HEK293 (cell line): ENCODE results near the gene ECE1.

Source experiments
- CTCF ChIA-PET: fragments of 350-600 bp; formaldehyde crosslinking; extraction: SDS; loops from one replicate; lab custom pipeline; 2021; ENCODE audit warnings: antibody characterized with exemption; lab: Yijun Ruan, JAX
- POLR2A ChIA-PET: fragments of 300-600 bp; formaldehyde crosslinking; extraction: SDS; loops from one replicate; lab custom pipeline; 2020; ENCODE audit warnings: antibody characterized with exemption, inconsistent platforms; lab: Yijun Ruan, JAX
- H3K27ac ChIP-seq: fragments of 200-500 bp; sonication (Bioruptor generic); 2 replicates; pipeline ENCODE4 v1.5.1; 2014; ENCODE audit warnings: low read depth, low read length, control low read depth, inconsistent platforms; ENCODE audit errors: extremely low read depth
- H3K36me3 ChIP-seq, 2 experiments: fragments of 200-500 bp in 1 of 2; sonication (Bioruptor generic) in 1 of 2; 1 replicate in 1 of 2; 2 replicates in 1 of 2; pipeline ENCODE4 v1.5.1; 2014 to 2017; ENCODE audit warnings: inconsistent platforms in 2 of 2, low read length in 2 of 2; ENCODE audit not compliant: control insufficient read depth in 2 of 2, insufficient read depth in 1 of 2
- H3K4me1 ChIP-seq: fragments of 200-500 bp; sonication (Bioruptor generic); 2 replicates; pipeline ENCODE4 v1.5.1; 2014; ENCODE audit warnings: mild to moderate bottlenecking, low read length, inconsistent platforms; ENCODE audit not compliant: control insufficient read depth, insufficient read depth
- H3K4me3 ChIP-seq: 2 replicates; pipeline ENCODE4 v1.5.1; 2011; ENCODE audit warnings: low read depth, mild to moderate bottlenecking, control low read depth, low read length, moderate library complexity
- H3K9me3 ChIP-seq: fragments of 200-500 bp; sonication (Bioruptor generic); 2 replicates; pipeline ENCODE4 v1.5.1; 2014; ENCODE audit warnings: low read depth, low read length, inconsistent platforms; ENCODE audit not compliant: control insufficient read depth, insufficient read depth
- BCL11B ChIP-seq: fragments of 450-650 bp; formaldehyde crosslinking; IDR thresholded peaks from 2 replicates; pipeline ENCODE4 v1.5.1; 2016; ENCODE audit warnings: low read depth, missing biosample characterization, missing genetic modification characterization
- EGR2 ChIP-seq: fragments of 450-650 bp; formaldehyde crosslinking; IDR thresholded peaks from 2 replicates; pipeline ENCODE4 v1.5.1; 2016; ENCODE audit warnings: low read depth, missing biosample characterization, missing genetic modification characterization
- FEZF1 ChIP-seq: fragments of 450-650 bp; formaldehyde crosslinking; IDR thresholded peaks from 2 replicates; pipeline ENCODE4 v1.5.1; 2016; ENCODE audit warnings: missing biosample characterization, missing genetic modification characterization
- KLF10 ChIP-seq: fragments of 450-650 bp; IDR thresholded peaks from 2 replicates; pipeline ENCODE4 v1.5.1; 2018; ENCODE audit warnings: missing biosample characterization, mild to moderate bottlenecking, missing genetic modification characterization
- MZF1 ChIP-seq: fragments of 450-650 bp; formaldehyde crosslinking; IDR thresholded peaks from 2 replicates; pipeline ENCODE4 v1.5.1; 2017; ENCODE audit warnings: missing biosample characterization, missing genetic modification characterization, borderline replicate concordance
- OVOL3 ChIP-seq: fragments of 450-650 bp; formaldehyde crosslinking; IDR thresholded peaks from 2 replicates; pipeline ENCODE4 v1.5.1; 2016; ENCODE audit warnings: missing biosample characterization, missing genetic modification characterization
- REST ChIP-seq: fragments of 450-650 bp; formaldehyde crosslinking; IDR thresholded peaks from 2 replicates; pipeline ENCODE4 v1.5.1; 2016; ENCODE audit warnings: missing biosample characterization, missing genetic modification characterization
- SALL2 ChIP-seq: fragments of 450-650 bp; formaldehyde crosslinking; IDR thresholded peaks from 2 replicates; pipeline ENCODE4 v1.5.0; 2017; ENCODE audit warnings: missing biosample characterization, mild to moderate bottlenecking, missing genetic modification characterization, borderline replicate concordance
- YY2 ChIP-seq: fragments of 450-650 bp; formaldehyde crosslinking; IDR thresholded peaks from 2 replicates; pipeline ENCODE4 v1.5.1; 2016; ENCODE audit warnings: missing biosample characterization, missing genetic modification characterization
- ZFP69B ChIP-seq: fragments of 450-650 bp; formaldehyde crosslinking; IDR thresholded peaks from 2 replicates; pipeline ENCODE4 v1.5.1; 2016; ENCODE audit warnings: missing biosample characterization, missing genetic modification characterization
- ZNF138 ChIP-seq: fragments of 450-650 bp; formaldehyde crosslinking; IDR thresholded peaks from 2 replicates; pipeline ENCODE4 v1.5.1; 2016; ENCODE audit warnings: missing biosample characterization, missing genetic modification characterization, borderline replicate concordance
- ZNF169 ChIP-seq: fragments of 450-650 bp; formaldehyde crosslinking; IDR thresholded peaks from 2 replicates; pipeline ENCODE4 v1.5.1; 2016; ENCODE audit warnings: missing biosample characterization, missing genetic modification characterization
- ZNF2 ChIP-seq: fragments of 450-650 bp; formaldehyde crosslinking; IDR thresholded peaks from 2 replicates; pipeline ENCODE4 v1.5.1; 2016; ENCODE audit warnings: missing biosample characterization, missing genetic modification characterization
- ZNF211 ChIP-seq: fragments of 450-650 bp; formaldehyde crosslinking; IDR thresholded peaks from 2 replicates; pipeline ENCODE4 v1.5.1; 2016; ENCODE audit warnings: low read depth, missing biosample characterization, missing genetic modification characterization
- ZNF239 ChIP-seq: fragments of 450-650 bp; formaldehyde crosslinking; IDR thresholded peaks from 2 replicates; pipeline ENCODE4 v1.5.1; 2016; ENCODE audit warnings: missing biosample characterization, missing genetic modification characterization
- ZNF24 ChIP-seq: fragments of 450-650 bp; formaldehyde crosslinking; IDR thresholded peaks from 2 replicates; pipeline ENCODE4 v1.5.1; 2016; ENCODE audit warnings: missing biosample characterization, missing genetic modification characterization
- ZNF302 ChIP-seq: fragments of 450-650 bp; formaldehyde crosslinking; IDR thresholded peaks from 2 replicates; pipeline ENCODE4 v1.5.1; 2016; ENCODE audit warnings: missing biosample characterization, missing genetic modification characterization, low read depth
- ZNF335 ChIP-seq: fragments of 450-650 bp; formaldehyde crosslinking; conservative IDR thresholded peaks from 2 replicates; pipeline ENCODE4 v1.5.1; 2016; ENCODE audit warnings: missing biosample characterization, missing genetic modification characterization
- ZNF391 ChIP-seq: fragments of 450-650 bp; formaldehyde crosslinking; IDR thresholded peaks from 2 replicates; pipeline ENCODE4 v1.5.1; 2016; ENCODE audit warnings: low read depth, missing biosample characterization, missing genetic modification characterization, borderline replicate concordance
- ZNF416 ChIP-seq: fragments of 450-650 bp; formaldehyde crosslinking; IDR thresholded peaks from 2 replicates; pipeline ENCODE4 v1.5.1; 2016; ENCODE audit warnings: missing biosample characterization, missing genetic modification characterization
- ZNF48 ChIP-seq: fragments of 450-650 bp; formaldehyde crosslinking; IDR thresholded peaks from 2 replicates; pipeline ENCODE4 v1.5.1; 2016; ENCODE audit warnings: missing biosample characterization, missing genetic modification characterization
- ZNF501 ChIP-seq: fragments of 450-650 bp; formaldehyde crosslinking; IDR thresholded peaks from 2 replicates; pipeline ENCODE4 v1.5.1; 2016; ENCODE audit warnings: missing biosample characterization, missing genetic modification characterization
- ZNF518A ChIP-seq: fragments of 450-650 bp; formaldehyde crosslinking; conservative IDR thresholded peaks from 2 replicates; pipeline ENCODE4 v1.5.1; 2016; ENCODE audit warnings: low read depth, missing biosample characterization, missing genetic modification characterization
- ZNF521 ChIP-seq: fragments of 450-650 bp; formaldehyde crosslinking; IDR thresholded peaks from 2 replicates; pipeline ENCODE4 v1.5.1; 2017; ENCODE audit warnings: missing biosample characterization, mild to moderate bottlenecking, missing genetic modification characterization
- ZNF596 ChIP-seq: fragments of 450-650 bp; IDR thresholded peaks from 2 replicates; pipeline ENCODE4 v1.5.0; 2018; ENCODE audit warnings: missing biosample characterization, mild to moderate bottlenecking, missing genetic modification characterization, moderate library complexity
- ZNF626 ChIP-seq: fragments of 450-650 bp; sonication (Bioruptor Pico); formaldehyde crosslinking; IDR thresholded peaks from 2 replicates; pipeline ENCODE4 v1.5.1; 2018; ENCODE audit warnings: missing biosample characterization, missing genetic modification characterization, inconsistent platforms
- ZNF791 ChIP-seq: fragments of 450-650 bp; formaldehyde crosslinking; IDR thresholded peaks from 2 replicates; pipeline ENCODE4 v1.5.1; 2016; ENCODE audit warnings: missing biosample characterization, missing genetic modification characterization
- ZNF830 ChIP-seq: fragments of 450-650 bp; IDR thresholded peaks from 2 replicates; pipeline ENCODE4 v1.5.0; 2018; ENCODE audit warnings: missing biosample characterization, missing genetic modification characterization, low read depth, mild to moderate bottlenecking, moderate library complexity
- ZNF843 ChIP-seq: fragments of 450-650 bp; formaldehyde crosslinking; IDR thresholded peaks from 2 replicates; pipeline ENCODE4 v1.5.1; 2016; ENCODE audit warnings: missing biosample characterization, missing genetic modification characterization
- ZXDB ChIP-seq: fragments of 450-650 bp; formaldehyde crosslinking; IDR thresholded peaks from 2 replicates; pipeline ENCODE4 v1.5.1; 2016; ENCODE audit warnings: missing biosample characterization, missing genetic modification characterization

The ECE1 gene

DNA sequence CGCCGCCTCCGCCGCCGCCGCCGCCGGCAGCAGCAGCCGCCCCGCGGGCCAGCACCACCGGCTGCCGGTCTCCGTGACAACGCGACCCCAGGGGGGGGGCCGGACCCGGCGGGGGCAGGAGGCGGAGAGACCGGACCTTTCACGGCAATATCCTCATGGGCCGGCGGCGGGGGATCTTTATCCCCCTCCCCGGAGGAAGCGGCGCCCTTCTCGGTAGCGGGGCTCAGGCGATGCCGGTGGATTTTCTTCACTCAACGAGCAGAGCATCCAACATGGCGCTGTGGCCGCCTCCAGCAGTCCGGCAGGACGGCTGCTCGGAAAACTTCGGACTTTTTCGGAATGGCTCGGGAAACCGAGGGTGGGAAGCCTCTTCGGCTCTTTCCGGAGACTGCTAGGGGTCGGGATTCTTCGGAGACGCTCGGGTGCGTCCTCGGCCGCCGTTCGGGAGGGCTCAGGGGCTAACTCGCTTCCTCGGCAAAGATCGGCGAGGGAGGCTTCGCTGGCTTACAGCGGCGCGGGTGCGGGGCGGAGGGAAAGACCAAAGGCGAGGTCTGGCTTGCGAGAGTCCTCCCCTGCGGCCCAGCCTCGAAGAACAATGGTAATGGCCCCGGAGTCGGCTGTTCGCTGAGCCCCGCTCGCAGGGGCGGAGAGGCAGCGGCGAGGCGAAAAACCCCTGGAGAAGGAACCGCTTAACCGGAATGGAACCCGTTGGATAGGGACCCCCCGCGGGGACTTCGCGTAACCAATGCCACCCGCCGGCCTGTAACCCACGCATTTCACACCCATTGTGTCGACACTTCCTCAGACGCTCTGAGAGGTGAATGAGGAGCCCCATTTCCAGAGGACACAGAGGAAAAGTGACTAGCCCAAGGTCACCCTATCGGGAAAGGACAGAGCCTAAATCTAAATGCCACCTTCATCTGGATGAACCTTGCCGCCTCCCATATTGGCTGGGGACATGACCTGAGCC, 113.4 kb downstream of the ECE1 start, which contains the start of gene EIF4G3:
EIF4G3 (minus strand) TSS at position 312 of the 970 bp plus-strand sequence. CDS start 174,155 bp downstream, outside the sequence.
- Histone ChIP-seq H3K4me3 (peak within 1 kb of the TSS; percentile 93), H3K4me1 (peaks cover 5% of the 10 kb centered on the region; the same call in 1 of the 2 replicates), H3K27ac (peak within 1 kb of the TSS; percentile 99), H3K9me3 (no peaks in the 10 kb centered on the region), H3K36me3 (peaks cover 0 to 18% of the 10 kb centered on the region in 2 experiments; a peak in 2 of 3 replicates)
- CTCF ChIA-PET = no interaction called here
- POLR2A ChIA-PET = interaction anchor here (1.0 kb wide), 1 partner anchor 169 kb away, joined by 3 read pairs; no protein-coding TSS in a partner anchor
- TF ChIP-seq ZXDB (peak; percentile 89), ZNF169 (tag by site-specific recombination) (no peak), ZNF138 (tag by site-specific recombination) (no peak), ZNF416 (tag by site-specific recombination) (no peak), ZNF24 (tag by site-specific recombination) (peak; percentile 71; the same call in 1 of the 2 replicates), ZNF518A (tag by site-specific recombination) (no peak), ZNF391 (no peak), ZNF596 (tag by site-specific recombination) (no peak), ZNF48 (no peak), ZNF791 (tag by site-specific recombination) (no peak), KLF10 (tag by site-specific recombination) (no peak; the same call in 1 of the 2 replicates), ZNF302 (tag by site-specific recombination) (no peak), BCL11B (tag by site-specific recombination) (no peak), YY2 (tag by site-specific recombination) (0 out of 2 replicates have a peak, but pooled peaks have one; percentile 24), ZNF2 (tag by site-specific recombination) (peak; percentile 45; the same call in 1 of the 2 replicates), ZNF335 (tag by site-specific recombination) (peak; percentile 87), ZNF830 (no peak), ZNF239 (tag by site-specific recombination) (no peak), ZNF521 (no peak), FEZF1 (no peak), ZNF843 (0 out of 2 replicates have a peak, but pooled peaks have one; percentile 33), OVOL3 (tag by site-specific recombination) (0 out of 2 replicates have a peak, but pooled peaks have one; percentile 22), ZNF501 (tag by site-specific recombination) (peak; percentile 55; the same call in 1 of the 2 replicates), REST (tag by site-specific recombination) (no peak), ZFP69B (tag by site-specific recombination) (peak; percentile 36; the same call in 1 of the 2 replicates), EGR2 (tag by site-specific recombination) (peak; percentile 34), MZF1 (tag by site-specific recombination) (no peak), ZNF626 (tag by site-specific recombination) (no peak), ZNF211 (tag by site-specific recombination) (no peak), SALL2 (tag by site-specific recombination) (no peak)
